VCaP (cell line): ENCODE measurements around the gene MEDAG.

Experiments used
- H3K27ac ChIP-seq: fragments of 450-650 bp; 2 replicates; pipeline ENCODE4 v1.5.1; 2017
- CTCF ChIP-seq: fragments of 450-650 bp; conservative IDR thresholded peaks from 2 replicates; pipeline ENCODE4 v1.5.1; 2017; ENCODE audit warnings: mild to moderate bottlenecking, moderate library complexity

Gene MEDAG

GRCh38 chr13:30863231-30863630 is 42.8 kb upstream of the MEDAG start:
- H3K27ac ChIP-seq, result no peak overlapping the region

GRCh38 chr13:30863796-30864195 is 42.3 kb upstream of the MEDAG start:
- no peak overlapping the region for H3K27ac ChIP-seq
- no peak for TF ChIP-seq CTCF

More at GRCh38 chr13:30863231-30863630, 42.8 kb upstream of the MEDAG start:
- TF ChIP-seq CTCF, result no peak

- 0 out of 2 replicates have a peak overlapping the region, but pooled peaks have one; percentile 14 for H3K27ac ChIP-seq
- no peak for TF ChIP-seq CTCF
These were observed 41.5 kb upstream of the MEDAG start for GRCh38 chr13:30864433-30865122.

- peak; percentile 95 for TF ChIP-seq CTCF
- H3K27ac ChIP-seq, result 0 out of 2 replicates have a peak overlapping the region, but pooled peaks have one; percentile 14
These were observed 40.7 kb upstream of the MEDAG start for GRCh38 chr13:30865123-30866049.

- no peak for TF ChIP-seq CTCF
- no peak overlapping the region for H3K27ac ChIP-seq
These were observed 39.4 kb upstream of the MEDAG start for GRCh38 chr13:30866677-30867076.

- no peak overlapping the region for H3K27ac ChIP-seq
- TF ChIP-seq CTCF, result no peak
These were observed 38.9 kb upstream of the MEDAG start for GRCh38 chr13:30867089-30867669.
